Kidney epithelial cell (primary cell): ENCODE results near the gene NFATC1. TPM values are rescaled to one million over a fixed set of nuclear protein-coding genes. Genes with fewer than 3 reads are reported as not detected.

Experiments used
- DNase-seq: peaks from one replicate; pipeline ENCODE4 v3.0.0-alpha.2; 2010; ENCODE audit warnings: low read depth
- H3K27me3 ChIP-seq: 2 replicates; pipeline ENCODE4 v1.6.0; 2011; ENCODE audit warnings: low read length; ENCODE audit not compliant: control insufficient read depth, insufficient read depth
- H3K36me3 ChIP-seq: 2 replicates; pipeline ENCODE4 v1.5.1; 2011; ENCODE audit warnings: low read length; ENCODE audit not compliant: control insufficient read depth, insufficient read depth
- H3K4me3 ChIP-seq: 2 replicates; pipeline ENCODE4 v1.5.1; 2011; ENCODE audit warnings: low read depth, mild to moderate bottlenecking, control low read depth, low read length
- CTCF ChIP-seq: IDR thresholded peaks from 2 replicates; pipeline ENCODE4 v1.5.1; 2011; ENCODE audit warnings: mild to moderate bottlenecking, moderate library complexity, low read length, control low read depth, inconsistent platforms; ENCODE audit not compliant: insufficient read depth, poor library complexity, severe bottlenecking
- total RNA-seq: library from RNA; depleted of rRNA; stranded (reverse); fragments of >200 nt; gene quantifications from 2 replicates; pipeline ENCODE4 v1.2.3, GENCODE V29; 2015

Gene NFATC1
- total RNA-seq, 1 donor from 2014 or later, result 2.7 TPM

DNA sequence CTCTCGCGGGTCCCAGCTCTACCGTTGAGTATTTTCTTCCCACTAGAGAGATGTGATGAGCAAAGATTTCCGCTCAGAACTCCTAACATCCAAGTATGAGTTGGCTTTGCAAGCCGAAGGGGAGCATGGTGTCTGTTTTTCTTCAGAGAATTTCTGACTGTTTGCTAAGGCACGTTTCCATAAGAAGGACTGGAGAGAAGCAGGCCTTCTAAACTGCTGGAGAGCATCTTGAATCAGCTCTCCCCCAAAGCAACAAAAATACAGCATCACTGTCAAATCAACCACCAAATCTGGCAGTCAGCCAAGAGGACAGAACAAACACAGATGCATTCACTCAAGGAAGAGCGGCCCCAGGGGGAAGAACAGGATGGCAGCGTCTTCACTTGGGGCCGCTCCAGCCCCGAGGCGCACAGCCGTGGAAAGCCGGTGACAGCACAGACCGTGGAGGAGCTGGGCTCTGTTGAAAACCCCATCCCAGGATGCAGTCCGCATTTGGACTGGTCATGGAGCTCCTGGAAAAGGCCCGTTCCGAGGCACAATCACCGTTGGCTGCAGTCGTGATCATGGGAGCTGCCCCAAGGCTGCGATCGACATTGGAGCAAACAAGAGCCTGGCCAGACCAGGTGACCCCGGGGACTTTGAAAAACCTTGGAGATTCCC, 101.4 kb downstream of the NFATC1 start:
- no peak overlapping the region for H3K4me3 ChIP-seq
- DNase-seq, result no peak
- H3K36me3 ChIP-seq, result no peaks in the 10 kb centered on the region
- TF ChIP-seq CTCF, result no peak
- no peaks in the 10 kb centered on the region for H3K27me3 ChIP-seq

DNA sequence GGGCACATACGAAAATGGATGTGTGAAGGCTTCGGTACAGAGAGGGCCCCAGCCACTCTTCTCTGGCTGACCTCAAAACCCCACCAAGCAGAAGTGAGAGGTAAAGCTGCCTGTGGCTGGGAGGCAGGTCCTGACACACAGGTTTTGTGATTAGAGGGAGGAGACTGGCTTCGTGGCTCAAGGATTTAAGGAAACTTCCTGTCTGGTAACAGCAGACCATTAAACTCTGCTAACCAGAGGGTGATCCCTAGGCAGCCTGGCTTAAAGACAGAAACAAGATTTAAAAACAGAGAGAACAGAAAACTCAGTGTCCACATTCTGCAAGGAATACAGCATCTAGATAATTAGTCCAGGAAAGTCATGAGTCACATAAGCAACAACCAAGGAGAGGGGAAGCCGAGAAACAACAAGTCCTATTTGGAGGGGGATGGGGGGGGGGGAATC, 101.9 kb downstream of the NFATC1 start:
- TF ChIP-seq CTCF, result no peak
- Histone ChIP-seq H3K27me3 (no peaks in the 10 kb centered on the region), H3K36me3 (no peaks in the 10 kb centered on the region), H3K4me3 (no peak overlapping the region)
- no peak for DNase-seq

- no peak for DNase-seq
- no peaks in the 10 kb centered on the region for H3K36me3 ChIP-seq
- TF ChIP-seq CTCF, result no peak
- H3K4me3 ChIP-seq, result no peak overlapping the region
- H3K27me3 ChIP-seq, result peaks cover 3% of the 10 kb centered on the region
Measured at GRCh38 chr18:79498662-79499061, 102.9 kb downstream of the NFATC1 start.

GRCh38 chr18:79501006-79501405, 105.3 kb downstream of the NFATC1 start:
- Histone ChIP-seq H3K4me3 (no peak overlapping the region), H3K36me3 (no peaks in the 10 kb centered on the region), H3K27me3 (peaks cover 3% of the 10 kb centered on the region)
- no peak for TF ChIP-seq CTCF
- no peak for DNase-seq

- no peak for DNase-seq
- H3K27me3 ChIP-seq, result peaks cover 13% of the 10 kb centered on the region
- TF ChIP-seq CTCF, result no peak
- no peak overlapping the region for H3K4me3 ChIP-seq
- no peaks in the 10 kb centered on the region for H3K36me3 ChIP-seq
Measured at GRCh38 chr18:79502782-79503181, 107.1 kb downstream of the NFATC1 start.

- Histone ChIP-seq H3K36me3 (no peaks in the 10 kb centered on the region), H3K27me3 (peaks cover 17% of the 10 kb centered on the region), H3K4me3 (no peak overlapping the region)
- no peak for DNase-seq
- no peak for TF ChIP-seq CTCF
Measured at GRCh38 chr18:79503406-79503805, 107.7 kb downstream of the NFATC1 start.
